Colonic mucosa (tissue), 4 donors: ENCODE data around the gene BEAN1. TPM values are rescaled to one million over a fixed set of nuclear protein-coding genes. Genes with fewer than 3 reads are reported as not detected.
"Not testable (repeated sequence)": the region's sequence is repeated elsewhere in the genome, so short reads cannot be mapped to it uniquely, and the experiment has no call there.

Experiments
- DNase-seq: peaks from one replicate; pipeline ENCODE4 v3.0.0-alpha.2; 2020
- H3K27ac ChIP-seq: fragments of 200-600 bp; one replicate; pipeline ENCODE4 v1.8.0; 2021
- H3K27me3 ChIP-seq: fragments of 200-600 bp; one replicate; pipeline ENCODE4 v1.8.0; 2021
- H3K36me3 ChIP-seq: fragments of 200-600 bp; one replicate; pipeline ENCODE4 v1.8.0; 2021
- H3K4me1 ChIP-seq: fragments of 200-600 bp; one replicate; pipeline ENCODE4 v1.8.0; 2021; ENCODE audit warnings: mild to moderate bottlenecking
- H3K4me3 ChIP-seq: fragments of 200-600 bp; one replicate; pipeline ENCODE4 v1.8.0; 2021
- H3K9ac ChIP-seq, 2 donors: one replicate each; pipeline ENCODE4 v1.7.0; 2013; ENCODE audit warnings: control low read depth in 2 of 2, low read depth in 2 of 2, low read length in 2 of 2
- H3K9me3 ChIP-seq: fragments of 200-600 bp; one replicate; pipeline ENCODE4 v1.8.0; 2021
- intact Hi-C: fragments of 100-400 bp; cut with DNase I; formaldehyde crosslinking; loops from one replicate; pipeline ENCODE4 v1.14.1; 2022
- total RNA-seq, 2 donors: library from RNA; stranded (reverse); fragmentation: NEBNext Ultra II Directional in 1 of 2; extraction: Animal tissue kit (Norgen Biotek cat#: 25700) in 1 of 2; gene quantifications; one replicate each; pipeline ENCODE4 v1.2.1, GENCODE V29; 2021
- TF ChIP-seq, protein P1 (sequence below): fragments of 200-600 bp; IDR thresholded peaks from one replicate; pipeline ENCODE4 v1.8.0; 2022; ENCODE audit warnings: antibody characterized with exemption, mild to moderate bottlenecking
- donor health status: healthy.
- donor health status: DM: no; HTN: no; CAD: no.
- donor health status: DM: no; HTN: no; CAD: no.

Gene BEAN1
- total RNA-seq, 2 donors from 2014 or later: 0.32 TPM; not detected in 1

DNA sequence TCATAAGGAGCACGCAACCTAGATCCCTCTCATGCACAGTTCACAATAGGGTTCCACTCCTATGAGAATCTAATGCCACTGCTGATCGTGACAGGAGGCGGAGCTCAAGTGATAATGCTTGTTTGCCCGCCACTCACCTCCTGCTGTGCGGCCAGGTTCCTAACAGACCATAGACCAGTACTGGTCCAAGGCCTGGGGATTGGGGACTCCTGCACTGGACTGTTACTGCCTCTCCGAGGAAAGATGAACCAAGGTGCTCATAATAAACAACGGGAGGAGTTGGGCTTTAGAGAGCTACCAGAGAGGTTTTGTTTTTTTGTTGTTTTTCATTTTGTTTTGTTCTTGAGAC is 64.6 kb downstream of the BEAN1 start:
- Histone ChIP-seq H3K27me3 (no peaks in the 10 kb centered on the region), H3K36me3 (no peaks in the 10 kb centered on the region), H3K4me1 (no peaks in the 10 kb centered on the region), H3K9ac (no peak overlapping the region), H3K9me3 (no peaks in the 10 kb centered on the region), H3K4me3 (no peak overlapping the region), H3K27ac (no peak overlapping the region)
- intact Hi-C loops: no loop called here
- TF ChIP-seq, protein P1, sequence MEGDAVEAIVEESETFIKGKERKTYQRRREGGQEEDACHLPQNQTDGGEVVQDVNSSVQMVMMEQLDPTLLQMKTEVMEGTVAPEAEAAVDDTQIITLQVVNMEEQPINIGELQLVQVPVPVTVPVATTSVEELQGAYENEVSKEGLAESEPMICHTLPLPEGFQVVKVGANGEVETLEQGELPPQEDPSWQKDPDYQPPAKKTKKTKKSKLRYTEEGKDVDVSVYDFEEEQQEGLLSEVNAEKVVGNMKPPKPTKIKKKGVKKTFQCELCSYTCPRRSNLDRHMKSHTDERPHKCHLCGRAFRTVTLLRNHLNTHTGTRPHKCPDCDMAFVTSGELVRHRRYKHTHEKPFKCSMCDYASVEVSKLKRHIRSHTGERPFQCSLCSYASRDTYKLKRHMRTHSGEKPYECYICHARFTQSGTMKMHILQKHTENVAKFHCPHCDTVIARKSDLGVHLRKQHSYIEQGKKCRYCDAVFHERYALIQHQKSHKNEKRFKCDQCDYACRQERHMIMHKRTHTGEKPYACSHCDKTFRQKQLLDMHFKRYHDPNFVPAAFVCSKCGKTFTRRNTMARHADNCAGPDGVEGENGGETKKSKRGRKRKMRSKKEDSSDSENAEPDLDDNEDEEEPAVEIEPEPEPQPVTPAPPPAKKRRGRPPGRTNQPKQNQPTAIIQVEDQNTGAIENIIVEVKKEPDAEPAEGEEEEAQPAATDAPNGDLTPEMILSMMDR: no peak
- no peak for DNase-seq

DNA sequence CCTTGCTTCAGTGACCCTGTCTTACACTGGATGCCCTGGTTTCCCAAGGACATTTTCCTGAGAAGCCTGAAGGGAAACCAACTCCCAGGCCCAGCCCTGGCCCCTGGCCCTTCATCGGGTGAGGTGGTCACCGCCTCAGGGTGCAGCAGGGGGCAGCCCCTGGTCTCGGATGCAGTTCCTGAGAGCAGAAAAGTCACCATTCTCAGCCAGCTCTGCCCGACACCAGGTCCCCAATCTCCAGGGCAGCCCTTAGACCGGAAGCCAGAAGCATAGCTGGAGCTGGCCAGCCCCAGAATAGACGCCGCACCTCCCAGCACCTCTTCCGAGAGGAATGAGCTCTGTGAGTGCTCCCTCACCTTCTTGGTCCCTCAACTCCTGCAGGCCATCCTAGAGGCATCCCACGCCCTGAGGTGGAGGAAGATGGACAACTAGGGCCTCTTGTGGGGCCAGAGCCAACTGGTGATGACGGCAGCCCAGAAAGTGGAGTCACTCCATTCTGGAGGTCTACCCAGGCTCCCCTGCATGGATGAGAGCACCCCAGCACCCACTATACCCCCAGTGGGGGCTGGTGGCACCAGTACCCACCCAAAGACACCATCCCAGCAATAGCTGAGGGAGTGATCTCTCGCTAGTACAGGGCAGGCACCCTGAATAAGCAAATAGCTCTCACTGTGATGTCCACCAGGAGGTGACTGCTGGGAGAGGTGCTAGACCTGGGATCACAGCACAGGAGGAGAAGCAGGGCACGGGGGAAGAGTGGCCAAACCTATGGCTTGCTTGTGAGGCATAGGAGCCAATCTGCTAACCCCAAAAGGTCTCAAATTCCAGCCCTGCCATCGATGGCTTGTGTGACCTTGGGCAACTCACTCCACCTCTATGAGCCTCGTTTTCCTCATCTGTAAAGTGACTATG is 66.7 kb downstream of the BEAN1 start:
- no peak for DNase-seq
- intact Hi-C loops: no loop called here
- no peaks in the 10 kb centered on the region for H3K27me3 ChIP-seq
- no peak overlapping the region for H3K4me3 ChIP-seq
- no peak overlapping the region for H3K9ac ChIP-seq
- TF ChIP-seq, protein P1: no peak
- no peaks in the 10 kb centered on the region for H3K36me3 ChIP-seq
- H3K9me3 ChIP-seq: no peaks in the 10 kb centered on the region
- H3K27ac ChIP-seq: no peak overlapping the region
- H3K4me1 ChIP-seq: no peaks in the 10 kb centered on the region

DNA sequence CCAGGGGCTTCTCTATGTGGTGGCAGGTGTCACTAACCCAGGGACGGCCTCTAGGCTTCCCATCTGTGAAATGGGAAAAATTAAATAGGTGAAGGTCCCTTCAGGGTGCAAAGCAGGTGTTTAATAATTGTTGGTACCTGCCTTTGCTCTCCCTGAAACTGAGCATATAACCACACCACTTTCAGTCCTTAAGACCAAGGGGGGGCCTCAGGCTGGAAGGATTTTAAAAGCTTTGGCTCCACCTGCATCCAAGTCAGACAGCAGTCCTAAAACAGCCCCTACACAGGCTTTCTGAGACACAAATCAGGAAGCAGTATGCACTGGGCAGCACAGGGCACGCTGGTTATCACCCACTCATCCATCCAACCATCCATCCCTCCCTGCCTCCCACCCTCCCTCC is 67.8 kb downstream of the BEAN1 start:
- H3K4me3 ChIP-seq: no peak overlapping the region
- DNase-seq: no peak
- no peaks in the 10 kb centered on the region for H3K27me3 ChIP-seq

DNA sequence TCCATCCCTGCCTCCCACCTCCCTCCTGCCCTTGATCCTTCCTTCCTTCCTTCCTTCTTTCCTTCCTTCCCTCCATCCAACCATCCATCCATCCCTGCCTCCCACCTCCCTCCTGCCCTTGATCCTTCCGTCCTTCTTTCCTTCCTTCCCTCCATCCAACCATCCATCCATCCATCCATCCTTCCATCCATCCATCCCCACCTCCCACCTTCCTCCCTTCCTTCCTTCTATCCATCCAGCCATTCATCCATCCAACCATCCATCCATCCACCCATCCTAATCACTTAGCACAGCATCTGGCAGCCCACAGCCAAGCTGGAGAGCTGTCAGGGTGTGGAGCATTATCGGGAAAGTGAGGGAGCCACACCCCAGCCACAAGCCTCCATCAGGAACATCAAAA is 68.3 kb downstream of the BEAN1 start:
- no peak for DNase-seq
- no peaks in the 10 kb centered on the region for H3K4me1 ChIP-seq
- no peak overlapping the region for H3K9ac ChIP-seq
- intact Hi-C loops: no loop called here
- H3K36me3 ChIP-seq: no peaks in the 10 kb centered on the region
- no peak overlapping the region for H3K4me3 ChIP-seq
- TF ChIP-seq, protein P1: no peak
- no peak overlapping the region for H3K27ac ChIP-seq
- H3K27me3 ChIP-seq: no peaks in the 10 kb centered on the region
- no peaks in the 10 kb centered on the region for H3K9me3 ChIP-seq

More for the DNA sequence above, 67.8 kb downstream of the BEAN1 start:
- H3K9me3 ChIP-seq: no peaks in the 10 kb centered on the region
- no peaks in the 10 kb centered on the region for H3K36me3 ChIP-seq
- no peaks in the 10 kb centered on the region for H3K4me1 ChIP-seq
- H3K27ac ChIP-seq: no peak overlapping the region
- no peak overlapping the region for H3K9ac ChIP-seq
- intact Hi-C loops: no loop called here
- TF ChIP-seq, protein P1: no peak

DNA sequence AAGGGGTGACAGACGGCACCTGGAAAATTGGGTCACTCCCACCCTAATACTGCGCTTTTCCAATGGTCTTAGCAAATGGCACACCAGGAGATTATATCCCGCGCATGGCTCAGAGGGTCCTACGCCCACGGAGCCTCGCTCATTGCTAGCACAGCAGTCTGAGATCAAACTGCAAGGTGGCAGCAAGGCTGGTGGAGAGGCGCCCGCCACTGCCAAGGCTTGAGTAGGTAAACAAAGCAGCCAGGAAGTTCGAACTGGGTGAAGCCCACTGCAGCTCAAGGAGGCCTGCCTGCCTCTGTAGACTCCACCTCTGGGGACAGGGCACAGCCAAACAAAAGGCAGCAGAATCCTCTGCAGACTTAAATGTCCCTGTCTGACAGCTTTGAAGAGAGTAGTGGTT is 69.1 kb downstream of the BEAN1 start:
- intact Hi-C loops, H3K36me3 ChIP-seq, DNase-seq, H3K9ac ChIP-seq, H3K27ac ChIP-seq, H3K4me1 ChIP-seq, H3K27me3 ChIP-seq, H3K4me3 ChIP-seq, H3K9me3 ChIP-seq: not testable (repeated sequence)

DNA sequence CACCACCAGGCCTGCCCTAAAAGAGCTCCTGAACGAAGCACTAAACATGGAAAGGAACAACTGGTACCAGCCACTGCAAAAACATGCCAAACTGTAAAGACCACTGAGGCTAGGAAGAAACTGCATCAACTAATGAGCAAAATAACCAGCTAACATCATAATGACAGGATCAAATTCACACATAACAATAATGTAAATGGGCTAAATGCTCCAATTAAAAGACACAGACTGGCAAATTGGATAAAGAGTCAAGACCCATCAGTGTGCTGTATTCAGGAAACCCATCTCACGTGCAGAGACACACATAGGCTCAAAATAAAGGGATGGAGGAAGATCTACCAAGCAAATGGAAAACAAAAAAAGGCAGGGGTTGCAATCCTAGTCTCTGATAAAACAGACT is 70.8 kb downstream of the BEAN1 start:
- H3K4me3 ChIP-seq, H3K36me3 ChIP-seq, H3K9ac ChIP-seq, H3K4me1 ChIP-seq, DNase-seq, H3K27ac ChIP-seq, H3K9me3 ChIP-seq, H3K27me3 ChIP-seq, intact Hi-C loops: not testable (repeated sequence)

DNA sequence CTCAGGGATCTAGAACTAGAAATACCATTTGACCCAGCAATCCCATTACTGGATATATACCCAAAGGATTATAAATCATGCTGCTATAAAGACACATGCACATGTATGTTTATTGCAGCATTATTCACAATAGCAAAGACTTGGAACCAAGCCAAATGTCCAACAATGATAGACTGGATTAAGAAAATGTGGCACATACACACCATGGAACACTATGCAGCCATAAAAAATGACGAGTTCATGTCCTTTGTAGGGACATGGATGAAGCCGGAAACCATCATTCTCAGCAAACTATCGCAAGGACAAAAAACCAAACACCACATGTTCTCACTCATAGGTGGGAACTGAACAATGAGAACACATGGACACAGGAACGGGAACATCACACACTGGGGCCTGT is 74.5 kb downstream of the BEAN1 start:
- H3K9ac ChIP-seq, H3K27ac ChIP-seq, H3K4me1 ChIP-seq, intact Hi-C loops, H3K36me3 ChIP-seq, H3K9me3 ChIP-seq, H3K27me3 ChIP-seq, H3K4me3 ChIP-seq, DNase-seq: not testable (repeated sequence)
